T-helper 1 cell (primary cell): ENCODE results near the gene FAM25C.
"Not testable (repeated sequence)": the region's sequence is repeated elsewhere in the genome, so short reads cannot be mapped to it uniquely, and the experiment has no call there.

Experiments
- DNase-seq, 5 donors: peaks; one replicate each; pipeline ENCODE4 v3.0.0-alpha.2; 2012 to 2020

FAM25C gene

DNA sequence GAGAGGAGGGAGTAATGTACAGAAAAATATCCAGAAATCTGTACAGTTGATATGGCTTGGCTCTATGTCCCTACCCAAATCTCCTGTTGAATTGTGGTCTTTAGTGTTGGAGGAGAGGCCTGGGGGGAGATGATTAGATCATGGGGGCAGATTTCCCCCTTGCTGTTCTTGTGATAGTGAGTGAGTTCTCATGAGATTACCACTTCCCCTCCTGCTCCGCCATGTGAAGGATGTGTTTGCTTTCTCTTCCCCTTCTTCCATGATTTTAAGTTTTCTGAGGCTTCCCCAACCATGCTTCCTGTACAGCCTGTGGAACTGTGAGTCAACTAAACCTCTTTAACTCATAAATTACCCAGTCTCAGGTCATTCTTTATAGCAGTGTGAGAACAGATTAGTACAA lies 52.2 kb downstream of the FAM25C start:
- DNase-seq: not testable (repeated sequence)
